ENCODE results near the gene AKAP17A. TPM values are rescaled to one million over a fixed set of nuclear protein-coding genes. Genes with fewer than 3 reads are reported as not detected.

AKAP17A gene
- total and polyA plus RNA-seq, 9 of the 15 experiments (the other 6 are each of a cell fraction or from before 2014, with no cell fraction given) = 1.2 to 29.5 (median 8.2) TPM

DNA sequence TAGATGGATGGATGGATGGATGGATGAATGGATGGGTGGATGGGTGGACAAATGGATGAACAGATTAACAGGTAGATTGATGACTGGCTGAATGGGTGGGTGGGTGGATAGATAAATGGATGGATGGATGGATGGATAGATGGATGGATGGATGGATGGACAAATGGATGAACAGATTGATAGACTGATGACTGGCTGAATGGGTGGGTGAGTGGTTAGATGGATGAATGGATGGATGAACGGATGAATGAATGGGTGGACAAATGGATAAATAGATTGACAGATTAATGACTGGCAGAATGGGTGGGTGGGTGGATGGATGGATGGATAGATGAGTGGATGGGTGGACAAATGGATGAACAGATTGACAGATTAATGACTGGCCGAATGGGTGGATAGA lies 13.6 kb upstream of the AKAP17A start:
- in situ Hi-C loops (cut with MboI) (loop anchor here (10.0 kb wide), 1 partner anchor 113 kb away; no protein-coding TSS in a partner anchor), intact Hi-C loops (cut with micrococcal nuclease) (no loop called here)
- Histone ChIP-seq H3K27me3 (ENCODE audit: control insufficient read depth in 2 of 2, insufficient read depth in 2 of 2, low read length in 2 of 2) (no peaks in the 10 kb centered on the region), H4K20me1 (replicated peaks; ENCODE audit: control insufficient read depth, insufficient read depth, low read length) (no peaks in the 10 kb centered on the region), H3K4me1 (replicated peaks in 1 of 2; ENCODE audit: control insufficient read depth in 2 of 2, insufficient read depth in 2 of 2, low read length in 2 of 2) (no peaks in the 10 kb centered on the region; a peak in 1 of 5 replicates), H3K4me3 (no peak overlapping the region), H3K4me2 (ENCODE audit: insufficient read depth, low read length) (no peak overlapping the region), H3K27ac (ENCODE audit: extremely low read depth, low read depth, low read length) (no peak overlapping the region), H3K36me3 (ENCODE audit: control insufficient read depth, insufficient read depth, low read length) (no peaks in the 10 kb centered on the region), H3K9me3 (replicated peaks; ENCODE audit: control insufficient read depth, insufficient read depth, low read depth, low read length) (no peaks in the 10 kb centered on the region), H3K79me2 (ENCODE audit: control insufficient read depth, insufficient read depth, low read length) (no peaks in the 10 kb centered on the region), H3K9ac (ENCODE audit: insufficient read depth in 1 of 2, low read depth in 2 of 2, low read length in 2 of 2) (no peak overlapping the region), H2AFZ (ENCODE audit: low read depth, low read length) (no peak overlapping the region), H3K9me1 (ENCODE audit: control insufficient read depth, insufficient read depth, low read length) (no peaks in the 10 kb centered on the region)
- BruUV-seq (replicated peaks) = no TSS peak
- no peak for ATAC-seq
- FAIRE-seq = no peak
- CTCF ChIA-PET (ENCODE audit: low intra/inter-chr PET ratio) = no interaction called here
- DNase-seq (ENCODE audit: extremely low read depth in 1 of 4, low spot score in 3 of 4) = no peak
- TF ChIP-seq BDP1 (IDR thresholded peaks at IDR 0.05; ENCODE audit: insufficient read depth, insufficient read length) (no peak), MYBL2 (IDR thresholded peaks at IDR 0.05; ENCODE audit: low read depth) (no peak), MYBL2 (CRISPR knock-in tag; IDR thresholded peaks at IDR 0.05; ENCODE audit: borderline replicate concordance) (no peak), POLR2AphosphoS5 (IDR thresholded peaks at IDR 0.05; ENCODE audit: control insufficient read depth, insufficient read depth, low read depth, low read length) (no peak), NCOA4 (IDR thresholded peaks at IDR 0.05; ENCODE audit: partially characterized antibody) (no peak), FOXM1 (IDR thresholded peaks at IDR 0.05; ENCODE audit: low read depth) (no peak), FOXM1 (CRISPR knock-in tag; IDR thresholded peaks at IDR 0.05; ENCODE audit: low read depth) (no peak)
- POLR2A ChIA-PET = no interaction called here
- WGBS (ENCODE audit: insufficient coverage, low coverage, missing lambda C conversion rate) = 5% methylated on average over 2 of the region's 2 CpGs
